DND-41 (cell line): ENCODE measurements around the gene FBXO42.
"Not testable (repeated sequence)": the region's sequence is repeated elsewhere in the genome, so short reads cannot be mapped to it uniquely, and the experiment has no call there.

Experiments
- EZH2 ChIP-seq: IDR thresholded peaks from 3 replicates; pipeline ENCODE4 v1.6.1; 2012; ENCODE audit warnings: borderline replicate concordance, low read depth, mild to moderate bottlenecking, moderate library complexity, low read length, inconsistent platforms; ENCODE audit not compliant: severe bottlenecking
- TF ChIP-seq, protein P1 (sequence below): IDR thresholded peaks from 2 replicates; pipeline ENCODE4 v1.5.1; 2012; ENCODE audit warnings: borderline replicate concordance, low read length, moderate library complexity, mild to moderate bottlenecking; ENCODE audit not compliant: poor library complexity, severe bottlenecking; ENCODE audit errors: extremely low read depth

DNA sequence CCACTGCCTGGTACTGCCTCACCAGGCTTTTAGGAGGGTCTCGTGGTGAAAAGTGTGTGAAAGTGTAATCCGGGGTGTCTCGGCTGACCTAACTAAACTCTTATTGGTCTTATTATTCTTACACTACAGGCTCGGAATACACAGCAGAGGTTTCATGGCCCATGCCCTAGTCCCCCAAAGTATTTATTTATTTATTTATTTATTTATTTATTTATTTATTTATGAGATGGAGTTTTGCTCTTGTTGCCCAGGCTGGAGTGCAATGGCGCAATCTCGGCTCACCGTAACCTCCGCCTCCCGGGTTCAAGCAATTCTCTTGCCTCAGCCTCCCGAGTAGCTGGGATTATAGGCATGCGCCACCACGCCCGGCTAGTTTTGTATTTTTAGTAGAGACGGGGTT is 137.0 kb downstream of the FBXO42 start:
- TF ChIP-seq, protein P1, sequence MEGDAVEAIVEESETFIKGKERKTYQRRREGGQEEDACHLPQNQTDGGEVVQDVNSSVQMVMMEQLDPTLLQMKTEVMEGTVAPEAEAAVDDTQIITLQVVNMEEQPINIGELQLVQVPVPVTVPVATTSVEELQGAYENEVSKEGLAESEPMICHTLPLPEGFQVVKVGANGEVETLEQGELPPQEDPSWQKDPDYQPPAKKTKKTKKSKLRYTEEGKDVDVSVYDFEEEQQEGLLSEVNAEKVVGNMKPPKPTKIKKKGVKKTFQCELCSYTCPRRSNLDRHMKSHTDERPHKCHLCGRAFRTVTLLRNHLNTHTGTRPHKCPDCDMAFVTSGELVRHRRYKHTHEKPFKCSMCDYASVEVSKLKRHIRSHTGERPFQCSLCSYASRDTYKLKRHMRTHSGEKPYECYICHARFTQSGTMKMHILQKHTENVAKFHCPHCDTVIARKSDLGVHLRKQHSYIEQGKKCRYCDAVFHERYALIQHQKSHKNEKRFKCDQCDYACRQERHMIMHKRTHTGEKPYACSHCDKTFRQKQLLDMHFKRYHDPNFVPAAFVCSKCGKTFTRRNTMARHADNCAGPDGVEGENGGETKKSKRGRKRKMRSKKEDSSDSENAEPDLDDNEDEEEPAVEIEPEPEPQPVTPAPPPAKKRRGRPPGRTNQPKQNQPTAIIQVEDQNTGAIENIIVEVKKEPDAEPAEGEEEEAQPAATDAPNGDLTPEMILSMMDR: not testable (repeated sequence)
- not testable (repeated sequence) for TF ChIP-seq EZH2
